IPS-NIHi7 (cell line): ENCODE measurements around the gene AADAT.
"Not testable (repeated sequence)": the region's sequence is repeated elsewhere in the genome, so short reads cannot be mapped to it uniquely, and the experiment has no call there.

Source experiments
- DNase-seq: peaks from one replicate; pipeline ENCODE4 v3.0.0; 2012; ENCODE audit warnings: mixed read lengths; ENCODE audit errors: extremely low spot score

AADAT gene

DNA sequence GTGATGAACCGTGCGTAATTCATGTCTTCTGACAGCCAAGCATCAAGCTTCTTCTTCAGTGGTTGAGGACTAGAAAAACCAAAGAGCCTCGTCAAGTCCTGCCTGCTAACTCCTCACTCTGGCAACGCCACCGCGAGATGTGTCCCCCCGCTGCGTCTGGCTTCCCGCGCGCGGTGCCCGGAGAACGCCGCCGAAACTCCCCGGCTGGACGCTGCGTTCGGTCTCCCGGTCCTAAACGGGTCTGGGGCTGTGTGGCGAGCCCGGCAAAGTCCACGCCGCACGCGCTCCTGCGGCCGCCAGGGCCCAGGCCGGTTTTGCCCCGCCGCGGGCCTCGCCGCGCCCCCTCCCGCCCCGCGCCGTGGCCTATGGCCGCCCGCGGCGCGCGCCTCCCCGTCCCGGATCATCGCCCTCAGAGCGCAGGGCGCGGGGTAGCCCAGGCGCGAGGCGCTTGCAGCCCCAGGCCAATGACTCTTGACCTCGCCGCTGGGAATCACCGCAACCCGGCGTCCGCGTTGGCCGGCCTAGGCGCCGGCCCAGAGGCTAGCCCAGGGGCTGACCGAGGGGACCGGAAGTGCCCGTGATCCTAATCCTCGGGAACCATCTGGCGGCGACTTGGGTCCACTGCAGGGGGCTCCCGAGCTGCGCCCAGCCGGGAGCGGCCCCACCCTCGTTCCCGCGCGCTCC is at the start of gene AADAT:
Gene AADAT (minus strand): TSS at position 289 of the 684 bp plus-strand sequence. CDS start 266 bp downstream, at position 23.
- peak; percentile 91 for DNase-seq

DNA sequence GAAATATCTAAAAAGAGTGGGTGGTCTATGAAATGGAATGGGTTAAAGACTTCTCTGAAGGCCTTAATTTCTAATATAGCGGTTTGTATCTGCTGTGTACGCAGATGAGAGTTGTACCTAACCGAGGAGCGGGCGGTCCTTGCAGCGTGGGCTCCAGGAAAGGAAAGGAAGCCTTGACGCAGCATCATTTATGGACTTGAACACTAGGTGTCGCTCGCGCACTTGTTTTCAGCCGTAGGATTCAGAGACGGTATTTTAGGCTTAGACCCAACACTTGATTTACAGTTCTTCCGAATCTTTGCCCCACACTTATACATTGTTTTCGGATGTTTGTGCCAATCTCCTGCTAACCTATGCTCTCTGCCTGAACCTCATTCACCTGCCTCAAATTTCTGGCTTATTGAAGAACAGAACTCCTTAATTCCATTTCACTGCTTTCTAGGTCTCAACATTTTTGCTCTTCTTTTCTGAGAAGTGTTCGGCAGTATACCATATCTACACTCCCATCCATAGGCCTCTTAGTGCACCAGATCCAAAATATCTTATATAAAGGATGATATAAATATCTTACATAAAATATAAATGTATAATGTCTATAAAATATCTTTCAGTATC is 48.9 kb upstream of the AADAT start:
- DNase-seq, result peak; percentile 90

DNA sequence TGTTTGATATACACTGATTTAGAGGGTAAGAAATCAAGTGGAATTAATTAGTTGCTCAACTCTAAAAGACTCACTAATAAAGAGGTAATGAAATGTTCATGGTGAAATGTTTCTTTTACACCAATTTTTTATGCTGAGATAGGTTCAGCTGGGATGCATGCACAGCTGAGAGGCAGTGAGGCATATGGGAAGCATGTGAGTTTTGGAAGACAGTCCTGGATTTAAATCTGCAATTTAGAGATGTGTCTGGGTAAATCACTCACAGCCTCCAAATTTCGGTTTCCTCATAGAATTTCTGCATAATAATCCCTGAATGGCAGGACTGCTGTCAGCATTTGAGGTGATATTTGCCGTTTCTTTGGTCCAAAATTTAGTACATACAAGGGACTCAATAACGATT is 48.2 kb upstream of the AADAT start:
- no peak for DNase-seq

DNA sequence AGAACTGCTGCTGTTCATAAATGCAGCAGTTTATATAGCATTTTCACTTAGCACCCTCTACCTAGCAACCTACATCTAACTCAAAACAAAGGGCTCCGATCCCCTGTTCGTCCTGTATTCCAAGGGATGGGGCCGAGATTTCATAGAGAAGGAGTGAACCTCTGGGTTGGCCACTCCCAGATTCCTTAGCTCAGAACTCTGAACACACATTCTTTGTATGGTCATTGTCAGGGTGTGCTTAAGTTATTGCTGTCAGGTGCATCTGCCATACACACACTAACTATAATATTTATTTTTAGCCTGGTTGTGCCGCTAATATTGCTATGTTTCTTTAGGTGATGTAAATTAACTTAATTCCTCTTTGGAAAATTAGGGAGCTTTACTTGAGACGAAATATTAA is 47.7 kb upstream of the AADAT start:
- no peak for DNase-seq

DNA sequence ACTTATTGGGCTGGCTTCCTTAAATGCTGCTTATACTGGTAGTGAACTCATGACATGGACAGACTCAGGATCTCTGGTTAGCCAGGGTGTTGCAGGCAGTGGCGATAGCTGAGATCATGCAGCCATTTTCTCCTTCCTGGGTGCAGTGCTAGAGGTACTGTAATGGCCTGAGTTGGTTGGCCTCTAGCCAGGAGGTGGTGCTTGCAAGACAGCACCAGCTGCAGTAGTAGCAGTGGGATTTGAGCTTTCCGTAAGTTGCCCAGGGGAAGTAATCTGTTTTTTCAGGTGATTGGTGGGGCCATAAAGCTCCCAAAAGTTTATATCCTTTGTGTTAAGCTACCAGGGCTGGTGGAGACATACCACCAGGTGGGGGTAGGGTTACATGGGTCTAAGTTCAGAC is 45.1 kb upstream of the AADAT start:
- DNase-seq, result no peak

DNA sequence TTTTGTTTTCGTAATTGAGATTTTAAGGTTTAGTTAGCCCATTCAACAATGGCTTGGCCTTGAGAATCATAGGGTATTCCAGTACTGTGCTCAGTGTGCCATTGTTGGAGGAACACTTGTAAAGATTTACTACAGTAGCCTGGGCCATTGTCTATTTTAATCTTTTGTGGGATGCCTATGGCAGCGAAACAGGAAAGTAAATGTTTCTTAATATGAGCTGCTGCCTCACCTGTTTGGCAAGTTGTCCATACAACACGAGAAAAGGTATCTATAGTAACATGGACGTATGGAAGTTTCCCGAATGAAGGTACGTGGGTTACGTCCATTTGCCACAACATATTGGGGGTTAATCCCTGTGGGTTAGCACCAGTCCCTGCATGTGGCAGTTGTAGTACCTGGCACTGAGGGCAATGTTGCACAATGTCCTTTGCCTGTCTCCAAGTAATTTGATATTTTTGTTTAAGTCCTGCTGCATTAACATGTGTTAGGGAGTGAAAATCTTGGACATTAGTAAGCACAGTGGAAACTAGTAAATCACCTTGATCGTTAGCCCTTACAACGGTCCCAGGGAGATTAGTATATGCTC is 38.6 kb upstream of the AADAT start:
- DNase-seq, result no peak

DNA sequence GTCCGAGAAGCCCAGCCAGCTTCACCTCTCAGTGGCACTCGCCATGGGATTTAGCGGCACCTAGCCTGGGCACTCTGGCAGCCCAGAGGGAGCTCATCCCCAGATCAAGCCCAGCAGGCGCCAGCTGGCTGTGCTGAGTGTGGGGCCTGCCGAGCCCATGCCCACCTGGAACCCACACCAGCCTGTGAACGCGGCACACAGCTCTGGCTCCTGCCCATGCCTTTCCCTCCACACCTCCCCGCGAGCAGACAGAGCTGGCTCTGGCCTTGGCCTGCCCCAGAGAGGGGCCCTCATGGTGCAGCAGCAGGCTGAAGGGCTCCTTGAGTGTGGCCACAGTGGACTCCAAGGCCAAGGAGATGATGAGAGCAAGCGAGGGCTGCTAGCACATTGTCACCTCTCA is 38.0 kb upstream of the AADAT start:
- DNase-seq, result no peak

DNA sequence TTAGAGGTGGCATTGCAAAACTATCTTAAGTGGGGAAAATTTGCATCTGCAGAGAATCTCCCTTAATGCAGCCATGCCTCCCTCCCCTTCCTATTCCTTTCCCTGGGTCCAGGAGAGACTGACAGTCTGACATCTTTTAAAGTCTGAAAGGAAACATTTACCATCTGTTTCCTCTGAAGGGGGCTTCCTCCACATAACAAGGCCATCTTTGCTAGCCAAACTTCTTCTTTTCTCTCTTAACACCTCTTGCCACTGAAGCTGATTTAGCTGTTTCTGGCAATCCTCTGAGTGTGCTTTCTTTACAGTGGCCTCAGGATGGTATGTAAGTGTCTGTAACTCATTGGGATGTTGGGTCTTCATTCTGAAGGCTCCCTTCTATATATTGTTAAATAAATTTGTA is 34.6 kb upstream of the AADAT start:
- DNase-seq, result no peak

DNA sequence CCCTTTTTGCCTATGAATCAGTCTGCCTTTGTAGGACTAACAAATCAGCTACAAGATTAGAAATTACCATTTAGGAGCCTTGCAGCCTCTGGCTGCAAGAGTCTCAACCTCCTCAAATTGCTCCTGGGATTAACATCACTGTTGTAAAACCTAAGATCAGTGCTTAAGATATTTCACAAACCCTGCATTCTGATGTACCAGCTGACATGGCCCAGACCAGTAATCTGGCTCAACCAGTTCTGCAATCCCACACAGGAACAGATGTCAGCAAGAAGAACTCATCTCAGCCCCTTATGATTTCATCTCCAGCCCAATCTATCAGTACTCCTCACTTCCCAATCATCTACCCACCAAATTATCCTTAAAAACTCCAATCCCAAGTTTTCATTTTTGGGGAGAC is 32.5 kb upstream of the AADAT start:
- no peak for DNase-seq

DNA sequence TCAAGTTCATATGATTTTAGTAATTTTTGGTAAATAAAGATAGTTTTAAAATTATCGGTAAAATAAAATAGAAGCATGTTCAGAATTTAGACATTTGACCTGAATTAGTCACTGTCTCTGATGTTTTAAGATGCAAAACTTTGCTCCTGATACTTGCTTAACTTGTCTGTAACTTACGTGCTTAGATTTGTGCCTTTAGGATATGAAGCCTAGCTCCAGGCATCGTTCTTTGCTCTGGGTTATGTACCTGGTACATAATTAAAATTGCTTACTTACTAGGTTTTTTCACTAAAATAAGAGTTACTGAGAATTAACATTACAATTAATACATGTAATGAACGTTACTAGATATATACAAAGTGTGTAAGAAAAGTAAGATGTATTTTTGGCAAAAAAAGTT is 24.9 kb upstream of the AADAT start:
- DNase-seq, result no peak

DNA sequence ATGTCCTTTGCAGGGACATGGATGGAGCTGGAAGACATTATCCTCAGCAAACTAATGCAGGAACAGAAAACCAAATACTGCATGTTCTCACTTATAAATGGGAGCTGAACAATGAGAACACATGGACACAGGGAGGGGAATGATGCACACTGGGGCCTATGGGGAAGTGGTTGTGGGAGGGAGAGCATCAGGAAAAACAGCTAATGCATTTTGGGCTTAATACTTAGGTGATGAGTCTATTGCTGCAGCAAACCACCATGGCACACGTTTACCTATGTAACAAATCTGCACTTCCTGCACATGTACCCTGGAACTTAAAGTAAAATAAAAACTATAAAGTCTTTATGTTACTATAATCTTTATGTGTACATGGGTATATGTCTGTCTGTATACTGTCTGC is 24.4 kb upstream of the AADAT start:
- not testable (repeated sequence) for DNase-seq

DNA sequence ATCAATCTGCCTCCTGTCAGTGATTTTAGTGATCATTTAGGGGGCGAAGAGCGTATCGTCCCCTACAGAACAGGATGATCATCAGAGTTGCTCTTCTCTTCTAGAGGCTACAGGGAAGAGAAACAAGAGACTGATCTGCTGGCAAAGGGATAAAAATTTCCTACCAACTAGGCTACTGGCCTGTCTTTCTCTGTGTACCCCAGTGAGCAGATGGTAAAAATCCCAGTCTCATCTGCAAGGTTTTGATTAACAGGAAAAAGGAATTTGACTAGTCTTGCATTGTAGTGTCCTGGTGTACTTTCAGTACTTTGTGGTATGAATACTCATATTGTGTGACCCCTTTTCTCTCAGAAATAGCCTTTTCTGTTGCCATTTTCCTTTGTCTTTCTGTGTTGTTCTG is 21.8 kb upstream of the AADAT start:
- DNase-seq, result no peak

DNA sequence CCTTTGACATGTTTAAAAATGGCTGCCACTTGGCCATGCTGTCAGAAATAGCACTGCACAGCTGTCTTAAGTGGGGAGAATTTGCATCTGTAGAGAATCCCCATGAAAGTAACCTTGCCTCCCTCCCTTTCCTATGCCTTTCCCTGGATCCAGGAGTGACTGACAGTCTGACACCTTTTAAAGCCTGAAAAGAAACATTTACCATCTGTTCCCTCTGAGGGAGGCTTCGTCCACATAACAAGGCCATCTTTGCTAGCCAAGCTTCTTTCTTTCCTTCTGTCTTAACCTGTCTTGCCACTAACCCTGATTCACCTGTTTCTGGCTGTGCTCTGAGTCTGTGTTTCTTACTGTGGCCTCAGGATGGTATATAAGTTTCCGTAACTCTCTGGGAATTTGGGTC is 21.3 kb upstream of the AADAT start:
- no peak for DNase-seq

DNA sequence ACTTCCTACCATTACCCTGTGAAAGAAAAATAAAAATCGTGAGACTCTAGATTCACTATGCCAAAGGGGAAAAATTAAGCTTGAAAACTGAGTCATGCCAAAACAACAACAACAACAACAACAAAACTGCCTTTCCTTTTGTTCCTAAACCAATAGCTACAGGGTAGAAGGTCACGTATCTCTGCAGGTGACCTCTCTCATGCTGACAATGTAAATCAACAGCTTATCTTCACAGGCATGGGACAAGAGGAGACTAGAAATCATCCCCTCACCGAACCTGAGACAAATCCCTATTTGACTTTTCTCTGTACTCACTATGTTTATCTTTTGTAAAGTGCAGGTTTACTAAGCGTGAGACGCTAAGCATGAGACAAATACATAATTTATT is 20.5 kb upstream of the AADAT start:
- DNase-seq, result peak; percentile 34

DNA sequence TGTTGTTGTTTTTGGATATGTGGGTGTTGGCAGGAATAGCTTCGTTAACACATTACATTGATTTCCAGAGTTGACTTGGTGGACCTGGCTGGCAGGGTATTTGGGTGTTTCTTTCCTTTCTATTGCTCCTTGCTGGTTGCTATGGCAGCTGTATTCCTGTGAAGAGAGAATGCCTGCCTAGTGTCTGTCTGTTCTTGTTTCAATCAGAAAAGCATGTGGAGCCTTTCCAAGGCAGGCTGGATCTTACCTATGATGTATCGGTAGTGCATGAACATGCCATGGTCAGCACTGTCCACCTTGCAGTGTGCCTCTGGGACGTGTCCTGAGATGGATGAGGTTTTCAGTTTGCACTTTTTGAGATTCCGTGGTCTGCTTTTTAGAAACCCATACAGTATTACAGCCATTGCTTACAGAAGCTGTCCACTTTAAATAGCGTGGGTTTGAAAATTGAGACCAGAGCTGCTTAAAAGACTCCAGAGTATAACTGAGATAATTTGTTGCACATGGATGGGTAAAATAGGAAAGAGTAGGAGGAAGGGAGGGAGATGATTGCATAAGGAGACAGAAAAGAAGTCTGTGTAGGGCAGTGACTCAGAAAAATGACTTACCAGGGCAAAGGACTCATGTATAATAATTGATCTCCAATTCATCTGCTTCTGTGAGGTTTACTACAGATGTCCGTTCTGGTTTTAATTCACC is 20.0 kb upstream of the AADAT start:
- no peak for DNase-seq

DNA sequence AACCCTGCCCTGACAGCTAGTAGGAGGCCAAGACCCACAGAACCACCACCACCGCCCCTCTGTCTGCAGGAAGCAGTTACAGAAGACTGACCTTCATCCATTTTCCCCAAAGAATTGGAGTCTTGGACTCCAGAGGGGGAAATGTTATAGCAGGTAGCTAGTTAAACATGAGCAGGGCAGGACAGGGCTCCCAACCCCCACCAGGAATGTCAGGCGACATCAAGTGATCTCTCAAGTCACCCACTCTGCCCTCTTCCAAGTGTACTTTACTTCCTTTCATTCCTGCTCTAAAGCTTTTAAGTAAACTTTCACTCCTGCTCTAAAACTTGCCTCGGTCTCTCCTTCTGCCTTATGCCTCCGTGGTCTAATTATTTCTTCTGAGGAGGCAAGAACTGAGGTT is 17.1 kb upstream of the AADAT start:
- DNase-seq, result no peak

DNA sequence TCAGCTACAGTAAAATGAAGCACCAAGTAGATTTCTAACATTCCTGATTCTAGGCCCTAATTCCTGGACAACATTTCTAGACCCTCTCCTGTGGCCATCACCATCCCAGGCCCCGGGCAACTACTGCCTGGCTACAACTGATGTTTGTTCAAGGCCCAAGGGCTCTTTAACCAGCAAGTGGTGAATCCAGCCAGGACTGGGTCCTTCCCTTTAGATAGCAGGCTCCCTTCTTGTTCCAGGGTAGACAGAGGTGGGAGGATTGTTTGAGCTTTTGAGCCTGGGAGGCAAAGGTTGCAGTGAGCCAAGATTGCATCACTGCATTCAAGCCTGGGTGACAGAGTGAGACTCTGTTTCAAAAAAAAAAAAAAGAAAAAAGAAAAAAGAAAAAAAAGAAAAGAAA is 12.7 kb upstream of the AADAT start:
- no peak for DNase-seq

DNA sequence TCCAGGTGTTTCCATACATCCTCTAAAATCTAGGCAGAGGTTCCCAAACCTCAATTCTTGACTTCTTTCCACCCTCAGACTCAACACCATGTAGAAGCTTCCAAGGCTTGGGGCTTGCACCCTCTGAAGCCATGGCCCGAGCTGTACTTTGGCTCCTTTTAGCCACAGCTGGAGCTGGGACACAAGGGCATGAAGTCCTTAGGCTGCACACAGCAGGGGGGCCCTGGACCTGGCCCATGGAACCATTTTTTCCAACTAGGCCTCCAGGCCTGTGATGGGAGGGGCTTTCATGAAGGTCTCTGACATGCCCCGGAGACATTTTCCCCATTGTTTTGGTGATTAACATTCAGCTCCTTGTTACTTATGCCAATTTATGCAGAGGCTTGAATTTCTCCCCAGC is 8.4 kb upstream of the AADAT start:
- DNase-seq, result not testable (repeated sequence)

DNA sequence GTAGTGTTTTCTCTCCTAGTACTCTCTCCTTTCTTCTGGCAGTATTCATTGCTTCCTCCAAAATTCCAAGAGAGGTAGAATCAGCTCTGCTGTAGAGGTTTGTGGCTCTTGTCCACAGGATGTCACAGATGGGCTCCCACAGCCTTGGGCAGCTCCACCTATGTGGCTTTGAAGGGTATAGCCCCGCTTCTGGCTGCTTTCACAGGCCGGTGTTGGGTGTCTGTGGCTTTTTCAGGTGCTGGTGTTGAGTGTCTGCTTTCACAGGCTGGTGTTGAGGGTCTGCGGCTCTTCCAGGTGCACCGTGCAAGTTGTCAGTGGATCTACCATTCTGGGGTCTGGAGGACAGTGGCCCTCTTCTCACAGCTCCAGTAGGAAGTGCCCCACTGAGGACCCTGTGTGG is 7.9 kb upstream of the AADAT start:
- no peak for DNase-seq

DNA sequence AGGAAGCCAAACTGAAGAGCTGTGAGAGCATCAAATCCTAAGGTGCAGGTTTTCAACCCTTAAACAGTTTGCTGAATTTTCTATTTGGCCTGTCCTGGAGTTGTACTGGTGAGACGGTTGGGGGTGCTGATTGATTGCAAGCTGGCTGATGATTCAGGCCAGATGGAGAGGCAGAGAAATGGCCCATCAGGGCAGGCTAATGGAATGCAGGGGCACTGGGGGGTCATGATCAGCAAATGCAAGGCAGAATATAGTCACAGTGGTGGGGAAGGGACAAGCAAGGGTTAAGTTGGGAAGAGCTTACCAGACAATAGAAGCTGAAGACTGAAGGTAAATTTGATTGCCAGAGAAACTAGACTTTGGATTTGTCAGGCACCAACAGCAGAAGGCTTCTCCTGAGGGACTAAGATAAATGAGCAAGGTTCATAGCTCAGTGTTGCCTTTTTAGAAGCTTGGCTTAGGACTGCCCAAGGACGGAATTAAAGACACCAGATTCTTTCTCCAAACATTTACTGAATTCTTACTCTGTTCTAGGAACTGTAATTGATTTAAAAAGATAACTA is 4.3 kb upstream of the AADAT start:
- peak; percentile 27 for DNase-seq

DNA sequence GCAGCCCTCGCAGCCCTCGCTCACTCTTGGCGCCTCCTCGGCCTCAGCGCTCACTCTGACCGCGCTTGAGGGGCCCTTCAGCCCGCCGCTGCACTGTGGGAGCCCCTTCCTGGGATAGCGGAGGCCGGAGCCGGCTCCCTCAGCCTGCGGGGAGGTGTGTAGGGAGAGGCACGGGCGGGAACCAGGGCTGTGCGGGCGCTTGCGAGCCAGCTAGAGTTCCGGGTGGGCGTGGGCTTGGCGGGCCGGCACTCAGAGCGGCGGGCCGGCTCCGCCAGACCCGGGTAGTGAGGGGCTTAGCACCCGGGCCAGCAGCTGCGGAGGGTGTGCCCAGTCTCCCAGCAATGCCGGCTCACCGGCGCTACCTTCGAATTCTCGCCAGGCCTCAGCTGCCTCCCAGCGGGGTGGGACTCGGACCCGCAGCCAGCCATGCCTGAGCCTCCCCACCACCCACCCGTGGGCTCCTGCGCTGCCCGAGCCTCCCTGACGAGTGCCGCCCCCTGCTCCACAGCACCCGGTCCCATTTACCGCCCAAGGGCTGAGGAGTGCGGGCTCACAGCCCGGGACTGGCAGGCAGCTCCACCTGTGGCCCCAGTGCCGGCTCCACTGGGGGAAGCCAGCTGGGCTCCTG is 1.4 kb upstream of the AADAT start:
- no peak for DNase-seq
